Measurements from ENCODE around the gene ARHGEF40. TPM values are rescaled to one million over a fixed set of nuclear protein-coding genes. Genes with fewer than 3 reads are reported as not detected.

ARHGEF40 gene
- total RNA-seq, 3 donors from 2014 or later, result 33.7 to 51.4 (median 40.6) TPM

GRCh38 chr14:21029917-21030316 lies 40.2 kb upstream of the ARHGEF40 start, which contains the start of gene TPPP2:
TPPP2 (plus strand) TSS chr14:21030217; CDS start chr14:21030582, 365 bp downstream.
- Histone ChIP-seq H3K27me3 (no peaks in the 10 kb centered on the region), H3K4me3 (no peak within 1 kb of the TSS), H3K9me3 (no peaks in the 10 kb centered on the region), H3K36me3 (no peaks in the 10 kb centered on the region), H3K27ac (no peak within 1 kb of the TSS), H3K4me1 (peaks cover 5 to 9% of the 10 kb centered on the region in 2 donors)
- DNase-seq (ENCODE audit: low spot score in 2 of 2), result no peak
- intact Hi-C loops (cut with DNase I; ENCODE audit: low total_unique reads), result no loop called here
- TF ChIP-seq POLR2A (IDR thresholded peaks at IDR 0.05) (no peak), POLR2AphosphoS5 (IDR thresholded peaks at IDR 0.05) (no peak)
- TF ChIP-seq, protein P1, sequence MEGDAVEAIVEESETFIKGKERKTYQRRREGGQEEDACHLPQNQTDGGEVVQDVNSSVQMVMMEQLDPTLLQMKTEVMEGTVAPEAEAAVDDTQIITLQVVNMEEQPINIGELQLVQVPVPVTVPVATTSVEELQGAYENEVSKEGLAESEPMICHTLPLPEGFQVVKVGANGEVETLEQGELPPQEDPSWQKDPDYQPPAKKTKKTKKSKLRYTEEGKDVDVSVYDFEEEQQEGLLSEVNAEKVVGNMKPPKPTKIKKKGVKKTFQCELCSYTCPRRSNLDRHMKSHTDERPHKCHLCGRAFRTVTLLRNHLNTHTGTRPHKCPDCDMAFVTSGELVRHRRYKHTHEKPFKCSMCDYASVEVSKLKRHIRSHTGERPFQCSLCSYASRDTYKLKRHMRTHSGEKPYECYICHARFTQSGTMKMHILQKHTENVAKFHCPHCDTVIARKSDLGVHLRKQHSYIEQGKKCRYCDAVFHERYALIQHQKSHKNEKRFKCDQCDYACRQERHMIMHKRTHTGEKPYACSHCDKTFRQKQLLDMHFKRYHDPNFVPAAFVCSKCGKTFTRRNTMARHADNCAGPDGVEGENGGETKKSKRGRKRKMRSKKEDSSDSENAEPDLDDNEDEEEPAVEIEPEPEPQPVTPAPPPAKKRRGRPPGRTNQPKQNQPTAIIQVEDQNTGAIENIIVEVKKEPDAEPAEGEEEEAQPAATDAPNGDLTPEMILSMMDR (IDR thresholded peaks at IDR 0.05), result no peak

GRCh38 chr14:21030531-21030930 lies 39.6 kb upstream of the ARHGEF40 start:
- no peak overlapping the region for H3K27ac ChIP-seq
- H3K9me3 ChIP-seq, result no peaks in the 10 kb centered on the region
- H3K27me3 ChIP-seq, result no peaks in the 10 kb centered on the region
- intact Hi-C loops (cut with DNase I; ENCODE audit: low total_unique reads), result no loop called here
- no peak for DNase-seq (ENCODE audit: low spot score in 2 of 2)
- TF ChIP-seq POLR2AphosphoS5 (IDR thresholded peaks at IDR 0.05), result no peak
- TF ChIP-seq, protein P1 (IDR thresholded peaks at IDR 0.05), result no peak
- peaks cover 5 to 9% of the 10 kb centered on the region in 2 donors for H3K4me1 ChIP-seq
- H3K36me3 ChIP-seq, result no peaks in the 10 kb centered on the region
- no peak overlapping the region for H3K4me3 ChIP-seq

GRCh38 chr14:21032326-21033132 lies 37.6 kb upstream of the ARHGEF40 start:
- Histone ChIP-seq H3K27ac (no peak overlapping the region), H3K4me1 (no peaks in the 10 kb centered on the region), H3K4me3 (no peak overlapping the region), H3K27me3 (no peaks in the 10 kb centered on the region), H3K36me3 (no peaks in the 10 kb centered on the region), H3K9me3 (no peaks in the 10 kb centered on the region)
- DNase-seq (ENCODE audit: low spot score in 2 of 2), result no peak
- intact Hi-C loops (cut with DNase I; ENCODE audit: low total_unique reads), result no loop called here
- TF ChIP-seq POLR2AphosphoS5 (IDR thresholded peaks at IDR 0.05) (no peak), POLR2A (IDR thresholded peaks at IDR 0.05) (no peak)
- TF ChIP-seq, protein P1 (IDR thresholded peaks at IDR 0.05), result no peak

DNA sequence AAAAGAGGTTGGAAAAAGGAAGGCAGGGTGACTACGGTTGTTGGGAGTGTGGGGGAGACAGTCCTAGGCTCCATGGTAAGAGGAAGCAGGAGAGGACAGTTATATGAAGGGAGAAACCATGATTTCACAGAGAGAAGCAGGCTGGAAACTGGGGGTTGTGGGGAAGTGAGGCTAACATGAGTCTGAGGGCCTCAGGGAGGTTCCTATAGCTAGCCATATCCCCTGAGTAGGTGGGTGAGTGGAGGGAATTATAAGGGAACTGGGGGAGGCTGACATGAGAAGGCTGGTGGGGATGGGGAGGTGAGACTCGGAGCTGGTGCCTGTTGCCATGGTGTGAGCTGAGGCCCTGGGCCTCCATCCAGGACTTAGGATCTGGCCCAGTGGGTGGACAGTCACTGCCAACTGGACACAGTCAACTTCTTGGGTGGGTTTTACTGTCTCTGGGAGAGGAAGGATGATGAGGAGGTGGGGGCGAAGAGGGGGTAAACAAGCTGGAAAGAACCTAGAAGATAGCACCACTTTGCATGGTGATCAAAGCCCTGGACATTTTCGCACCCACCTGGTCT lies 36.9 kb upstream of the ARHGEF40 start:
- H3K4me1 ChIP-seq, result no peaks in the 10 kb centered on the region
- no peaks in the 10 kb centered on the region for H3K36me3 ChIP-seq
- H3K27ac ChIP-seq, result no peak overlapping the region
- H3K9me3 ChIP-seq, result no peaks in the 10 kb centered on the region
- no peak for DNase-seq (ENCODE audit: low spot score in 2 of 2)
- intact Hi-C loops (cut with DNase I; ENCODE audit: low total_unique reads), result no loop called here
- H3K27me3 ChIP-seq, result no peaks in the 10 kb centered on the region
- H3K4me3 ChIP-seq, result no peak overlapping the region
- TF ChIP-seq, protein P1 (IDR thresholded peaks at IDR 0.05), result no peak
- TF ChIP-seq POLR2AphosphoS5 (IDR thresholded peaks at IDR 0.05) (no peak), POLR2A (IDR thresholded peaks at IDR 0.05) (no peak)

GRCh38 chr14:21034707-21035106 lies 35.4 kb upstream of the ARHGEF40 start, which contains the start of gene RNASE13:
RNASE13 (minus strand) TSS chr14:21034807; CDS start chr14:21034288, 519 bp downstream.
- TF ChIP-seq POLR2A (IDR thresholded peaks at IDR 0.05), result no peak
- no peak for TF ChIP-seq POLR2AphosphoS5 (IDR thresholded peaks at IDR 0.05)
- TF ChIP-seq, protein P1 (IDR thresholded peaks at IDR 0.05), result no peak
- no peaks in the 10 kb centered on the region for H3K36me3 ChIP-seq
- no peak within 1 kb of the TSS for H3K4me3 ChIP-seq
- H3K27me3 ChIP-seq, result no peaks in the 10 kb centered on the region
- H3K4me1 ChIP-seq, result peaks cover 0 to 11% of the 10 kb centered on the region in 2 donors
- DNase-seq (ENCODE audit: low spot score in 2 of 2), result no peak
- intact Hi-C loops (cut with DNase I; ENCODE audit: low total_unique reads), result no loop called here
- H3K27ac ChIP-seq, result peak within 1 kb of the TSS in 1 of 2 donors; percentile 70
- no peaks in the 10 kb centered on the region for H3K9me3 ChIP-seq
